ENCODE data around the gene PRG2.

PRG2 gene

DNA sequence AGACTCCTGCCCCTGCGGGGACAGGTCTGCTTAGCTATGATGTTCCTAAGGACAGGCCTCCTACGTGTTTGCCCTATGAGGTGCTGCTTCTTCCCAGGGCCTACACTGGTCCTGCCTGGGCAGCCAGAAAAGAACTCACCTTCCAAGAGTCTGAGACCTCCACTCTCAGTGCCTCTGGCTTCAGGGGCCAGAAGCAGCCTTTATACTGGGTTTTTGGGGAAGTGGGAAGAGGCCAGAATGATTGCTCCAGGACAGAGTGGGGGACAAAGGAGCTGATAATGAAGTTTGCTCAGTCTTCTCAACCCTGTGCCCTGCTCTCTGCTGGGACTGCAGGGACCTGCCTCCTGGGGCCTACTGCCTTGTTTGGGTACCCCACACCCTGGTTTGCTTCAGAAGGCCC, 9.5 kb downstream of the PRG2 start, which contains the start of gene PRG3:
PRG3 (minus strand) TSS at position 176 of the 400 bp plus-strand sequence. CDS start 442 bp downstream, outside the sequence.
- no peak within 1 kb of the TSS for H2BK5ac ChIP-seq (ENCODE audit: low read length)
- H3K4ac ChIP-seq (ENCODE audit: low read length), result no peak within 1 kb of the TSS
- no peak within 1 kb of the TSS for H3K9ac ChIP-seq (ENCODE audit: low read depth, low read length, poor library complexity)
- H2BK15ac ChIP-seq (ENCODE audit: low read length), result no peak within 1 kb of the TSS
- H3K4me2 ChIP-seq (ENCODE audit: insufficient read depth, low read length, poor library complexity, severe bottlenecking), result no peak within 1 kb of the TSS
- DNase-seq (ENCODE audit: low spot score), result no peak
- no peak within 1 kb of the TSS for H4K91ac ChIP-seq (ENCODE audit: low read depth, low read length, poor library complexity)
- H3K23ac ChIP-seq (ENCODE audit: low read depth, low read length, poor library complexity), result no peak within 1 kb of the TSS
- H2BK120ac ChIP-seq (ENCODE audit: low read depth, low read length), result no peak within 1 kb of the TSS
- no peak within 1 kb of the TSS for H3K18ac ChIP-seq (ENCODE audit: low read length)
- H3K4me3 ChIP-seq (ENCODE audit: low read length in 2 of 2), result no peak within 1 kb of the TSS
- no peak within 1 kb of the TSS for H2BK12ac ChIP-seq (ENCODE audit: low read length)
- no peaks in the 10 kb centered on the region for H3K79me1 ChIP-seq (ENCODE audit: low read depth, low read length)
- no peaks in the 10 kb centered on the region for H3K4me1 ChIP-seq (ENCODE audit: control insufficient read depth in 2 of 2, insufficient read depth in 1 of 2, low read depth in 1 of 2, low read length in 2 of 2)
- H3K27me3 ChIP-seq (ENCODE audit: control insufficient read depth in 3 of 3, insufficient read depth in 3 of 3, low read depth in 1 of 3, low read length in 3 of 3), result peaks cover 0 to 26% (median 0%) of the 10 kb centered on the region in 3 experiments
- no peak within 1 kb of the TSS for H3K27ac ChIP-seq (replicated peaks; ENCODE audit: low read length)
- H2AK5ac ChIP-seq (ENCODE audit: low read depth, low read length), result no peak within 1 kb of the TSS
- no peak within 1 kb of the TSS for H3K14ac ChIP-seq (ENCODE audit: low read length)
- WGBS, 2 donors (ENCODE audit: extremely low coverage in 2 of 2, insufficient read length in 2 of 2, insufficient replicate concordance in 1 of 2), result no CpG with 5 or more reads among the region's 2 CpGs
- H2AFZ ChIP-seq (ENCODE audit: low read length), result no peak within 1 kb of the TSS
- H4K8ac ChIP-seq (ENCODE audit: low read depth, low read length), result no peak within 1 kb of the TSS
- H3K36me3 ChIP-seq (replicated peaks in 1 of 2; ENCODE audit: control insufficient read depth in 2 of 2, insufficient read depth in 2 of 2, low read length in 2 of 2), result no peaks in the 10 kb centered on the region
- H3K9me3 ChIP-seq (replicated peaks in 1 of 2; ENCODE audit: control insufficient read depth in 2 of 2, insufficient read depth in 1 of 2, low read depth in 1 of 2, low read length in 2 of 2), result no peaks in the 10 kb centered on the region

DNA sequence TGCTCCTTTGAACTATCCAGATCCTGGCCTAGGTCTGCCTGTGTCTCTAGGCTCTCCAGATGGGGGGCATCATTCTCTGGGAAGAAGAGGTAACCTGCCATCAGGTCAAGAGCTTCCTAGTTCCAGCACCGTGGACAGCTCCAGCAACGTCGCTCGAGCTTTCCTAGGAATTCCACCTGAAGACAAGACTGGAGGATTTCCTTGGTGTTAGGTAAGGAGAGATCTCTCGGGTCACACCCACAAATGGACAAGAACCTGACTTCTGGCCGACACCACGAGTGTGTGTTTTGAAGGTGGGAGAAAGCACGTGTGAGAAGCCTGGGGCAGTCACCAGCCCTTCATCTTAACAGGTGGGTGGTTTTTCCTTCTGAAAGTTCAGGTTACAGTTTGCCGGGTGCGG, 10.7 kb downstream of the PRG2 start:
- no peak overlapping the region for H4K8ac ChIP-seq (ENCODE audit: low read depth, low read length)
- peaks cover 0 to 19% (median 0%) of the 10 kb centered on the region in 3 experiments for H3K27me3 ChIP-seq (ENCODE audit: control insufficient read depth in 3 of 3, insufficient read depth in 3 of 3, low read depth in 1 of 3, low read length in 3 of 3)
- no peak overlapping the region for H2BK15ac ChIP-seq (ENCODE audit: low read length)
- H3K14ac ChIP-seq (ENCODE audit: low read length), result no peak overlapping the region
- H3K18ac ChIP-seq (ENCODE audit: low read length), result no peak overlapping the region
- no CpG with 5 or more reads among the region's 10 CpGs for WGBS, 2 donors (ENCODE audit: extremely low coverage in 2 of 2, insufficient read length in 2 of 2, insufficient replicate concordance in 1 of 2)
- H3K79me1 ChIP-seq (ENCODE audit: low read depth, low read length), result no peaks in the 10 kb centered on the region
- DNase-seq (ENCODE audit: low spot score), result peak; percentile 56
- no peak overlapping the region for H3K4me2 ChIP-seq (ENCODE audit: insufficient read depth, low read length, poor library complexity, severe bottlenecking)
- no peaks in the 10 kb centered on the region for H3K4me1 ChIP-seq (ENCODE audit: control insufficient read depth in 2 of 2, insufficient read depth in 1 of 2, low read depth in 1 of 2, low read length in 2 of 2)
- H3K36me3 ChIP-seq (replicated peaks in 1 of 2; ENCODE audit: control insufficient read depth in 2 of 2, insufficient read depth in 2 of 2, low read length in 2 of 2), result no peaks in the 10 kb centered on the region
- H3K9ac ChIP-seq (ENCODE audit: low read depth, low read length, poor library complexity), result no peak overlapping the region
- H2BK120ac ChIP-seq (ENCODE audit: low read depth, low read length), result no peak overlapping the region
- H3K4ac ChIP-seq (ENCODE audit: low read length), result no peak overlapping the region
- H4K91ac ChIP-seq (ENCODE audit: low read depth, low read length, poor library complexity), result no peak overlapping the region
- no peak overlapping the region for H3K4me3 ChIP-seq (ENCODE audit: low read length in 2 of 2)
- no peak overlapping the region for H2BK5ac ChIP-seq (ENCODE audit: low read length)
- no peak overlapping the region for H2BK12ac ChIP-seq (ENCODE audit: low read length)
- H3K23ac ChIP-seq (ENCODE audit: low read depth, low read length, poor library complexity), result no peak overlapping the region
- H3K9me3 ChIP-seq (replicated peaks in 1 of 2; ENCODE audit: control insufficient read depth in 2 of 2, insufficient read depth in 1 of 2, low read depth in 1 of 2, low read length in 2 of 2), result no peaks in the 10 kb centered on the region
- H2AFZ ChIP-seq (ENCODE audit: low read length), result no peak overlapping the region
- H2AK5ac ChIP-seq (ENCODE audit: low read depth, low read length), result no peak overlapping the region
- H3K27ac ChIP-seq (replicated peaks; ENCODE audit: low read length), result no peak overlapping the region

DNA sequence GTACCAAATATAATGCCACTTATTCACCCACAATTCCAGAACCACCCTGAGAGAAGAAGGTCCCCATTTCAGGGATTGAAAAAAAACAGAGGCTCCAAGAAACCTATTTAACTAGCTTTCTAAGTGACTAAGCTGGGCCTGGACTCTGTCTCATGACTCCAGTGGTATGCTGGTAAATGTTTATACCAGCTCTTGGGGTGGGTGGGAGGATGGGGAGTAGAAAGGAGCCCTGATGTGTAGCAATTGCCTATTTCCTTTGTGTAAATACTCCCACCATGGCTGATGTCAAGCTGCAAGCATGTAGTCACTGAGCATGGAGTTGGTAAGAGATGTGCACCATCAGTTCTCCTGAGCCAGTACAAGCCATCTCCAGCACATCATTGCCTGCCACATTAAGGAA, 12.3 kb downstream of the PRG2 start:
- Histone ChIP-seq H3K9ac (ENCODE audit: low read depth, low read length, poor library complexity) (no peak overlapping the region), H3K9me3 (replicated peaks in 1 of 2; ENCODE audit: control insufficient read depth in 2 of 2, insufficient read depth in 1 of 2, low read depth in 1 of 2, low read length in 2 of 2) (no peaks in the 10 kb centered on the region), H2AK5ac (ENCODE audit: low read depth, low read length) (no peak overlapping the region), H4K91ac (ENCODE audit: low read depth, low read length, poor library complexity) (no peak overlapping the region), H3K14ac (ENCODE audit: low read length) (no peak overlapping the region), H3K4ac (ENCODE audit: low read length) (no peak overlapping the region), H3K79me1 (ENCODE audit: low read depth, low read length) (no peaks in the 10 kb centered on the region), H2BK15ac (ENCODE audit: low read length) (no peak overlapping the region), H3K4me3 (ENCODE audit: low read length in 2 of 2) (no peak overlapping the region), H2BK12ac (ENCODE audit: low read length) (no peak overlapping the region), H2BK120ac (ENCODE audit: low read depth, low read length) (no peak overlapping the region), H3K36me3 (replicated peaks in 1 of 2; ENCODE audit: control insufficient read depth in 2 of 2, insufficient read depth in 2 of 2, low read length in 2 of 2) (no peaks in the 10 kb centered on the region), H3K27ac (replicated peaks; ENCODE audit: low read length) (no peak overlapping the region), H3K4me2 (ENCODE audit: insufficient read depth, low read length, poor library complexity, severe bottlenecking) (no peak overlapping the region), H3K23ac (ENCODE audit: low read depth, low read length, poor library complexity) (no peak overlapping the region), H4K8ac (ENCODE audit: low read depth, low read length) (no peak overlapping the region), H3K4me1 (ENCODE audit: control insufficient read depth in 2 of 2, insufficient read depth in 1 of 2, low read depth in 1 of 2, low read length in 2 of 2) (no peaks in the 10 kb centered on the region), H3K27me3 (ENCODE audit: control insufficient read depth in 3 of 3, insufficient read depth in 3 of 3, low read depth in 1 of 3, low read length in 3 of 3) (peaks cover 0 to 15% (median 0%) of the 10 kb centered on the region in 3 experiments), H2BK5ac (ENCODE audit: low read length) (no peak overlapping the region), H3K18ac (ENCODE audit: low read length) (no peak overlapping the region), H2AFZ (ENCODE audit: low read length) (no peak overlapping the region)
- no peak for DNase-seq (ENCODE audit: low spot score)

DNA sequence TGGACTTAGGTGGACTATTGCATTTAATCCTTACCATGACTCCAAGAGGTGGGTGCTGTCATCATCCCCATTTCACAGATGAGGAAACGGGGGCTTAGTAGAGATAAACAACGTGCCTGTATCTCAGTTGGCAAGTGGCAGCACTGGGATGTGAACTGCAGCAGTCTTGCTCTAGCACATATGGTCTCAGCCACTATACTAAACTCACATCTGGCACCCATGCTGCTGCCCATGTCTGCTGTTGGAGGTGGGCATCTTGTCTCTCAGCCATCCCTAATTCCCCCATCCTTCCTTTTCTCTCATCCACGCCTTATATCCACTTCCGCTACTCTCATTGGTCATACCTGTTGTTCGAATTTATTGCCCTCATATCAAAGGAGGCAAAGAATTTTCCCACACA, 13.3 kb downstream of the PRG2 start:
- Histone ChIP-seq H3K4me1 (ENCODE audit: control insufficient read depth in 2 of 2, insufficient read depth in 1 of 2, low read depth in 1 of 2, low read length in 2 of 2) (no peaks in the 10 kb centered on the region), H3K27me3 (ENCODE audit: control insufficient read depth in 3 of 3, insufficient read depth in 3 of 3, low read depth in 1 of 3, low read length in 3 of 3) (peaks cover 0 to 14% (median 0%) of the 10 kb centered on the region in 3 experiments), H3K27ac (replicated peaks; ENCODE audit: low read length) (no peak overlapping the region), H3K14ac (ENCODE audit: low read length) (no peak overlapping the region), H2BK5ac (ENCODE audit: low read length) (no peak overlapping the region), H3K4me2 (ENCODE audit: insufficient read depth, low read length, poor library complexity, severe bottlenecking) (no peak overlapping the region), H3K4ac (ENCODE audit: low read length) (no peak overlapping the region), H2AK5ac (ENCODE audit: low read depth, low read length) (no peak overlapping the region), H2BK120ac (ENCODE audit: low read depth, low read length) (no peak overlapping the region), H3K79me1 (ENCODE audit: low read depth, low read length) (no peaks in the 10 kb centered on the region), H3K36me3 (replicated peaks in 1 of 2; ENCODE audit: control insufficient read depth in 2 of 2, insufficient read depth in 2 of 2, low read length in 2 of 2) (no peaks in the 10 kb centered on the region), H2AFZ (ENCODE audit: low read length) (no peak overlapping the region), H3K9ac (ENCODE audit: low read depth, low read length, poor library complexity) (no peak overlapping the region), H3K9me3 (replicated peaks in 1 of 2; ENCODE audit: control insufficient read depth in 2 of 2, insufficient read depth in 1 of 2, low read depth in 1 of 2, low read length in 2 of 2) (no peaks in the 10 kb centered on the region), H4K91ac (ENCODE audit: low read depth, low read length, poor library complexity) (no peak overlapping the region), H3K4me3 (ENCODE audit: low read length in 2 of 2) (no peak overlapping the region), H2BK15ac (ENCODE audit: low read length) (no peak overlapping the region), H3K23ac (ENCODE audit: low read depth, low read length, poor library complexity) (no peak overlapping the region), H4K8ac (ENCODE audit: low read depth, low read length) (no peak overlapping the region), H2BK12ac (ENCODE audit: low read length) (no peak overlapping the region), H3K18ac (ENCODE audit: low read length) (no peak overlapping the region)
- no peak for DNase-seq (ENCODE audit: low spot score)
- WGBS, 2 donors (ENCODE audit: extremely low coverage in 2 of 2, insufficient read length in 2 of 2, insufficient replicate concordance in 1 of 2), result 100% methylated on average over 3 of the region's 5 CpGs; no CpG with 5 or more reads in 1 of the 2 donors
